ENCODE measurements around the gene PCOLCE2.

PCOLCE2 gene, protein sequence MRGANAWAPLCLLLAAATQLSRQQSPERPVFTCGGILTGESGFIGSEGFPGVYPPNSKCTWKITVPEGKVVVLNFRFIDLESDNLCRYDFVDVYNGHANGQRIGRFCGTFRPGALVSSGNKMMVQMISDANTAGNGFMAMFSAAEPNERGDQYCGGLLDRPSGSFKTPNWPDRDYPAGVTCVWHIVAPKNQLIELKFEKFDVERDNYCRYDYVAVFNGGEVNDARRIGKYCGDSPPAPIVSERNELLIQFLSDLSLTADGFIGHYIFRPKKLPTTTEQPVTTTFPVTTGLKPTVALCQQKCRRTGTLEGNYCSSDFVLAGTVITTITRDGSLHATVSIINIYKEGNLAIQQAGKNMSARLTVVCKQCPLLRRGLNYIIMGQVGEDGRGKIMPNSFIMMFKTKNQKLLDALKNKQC

DNA sequence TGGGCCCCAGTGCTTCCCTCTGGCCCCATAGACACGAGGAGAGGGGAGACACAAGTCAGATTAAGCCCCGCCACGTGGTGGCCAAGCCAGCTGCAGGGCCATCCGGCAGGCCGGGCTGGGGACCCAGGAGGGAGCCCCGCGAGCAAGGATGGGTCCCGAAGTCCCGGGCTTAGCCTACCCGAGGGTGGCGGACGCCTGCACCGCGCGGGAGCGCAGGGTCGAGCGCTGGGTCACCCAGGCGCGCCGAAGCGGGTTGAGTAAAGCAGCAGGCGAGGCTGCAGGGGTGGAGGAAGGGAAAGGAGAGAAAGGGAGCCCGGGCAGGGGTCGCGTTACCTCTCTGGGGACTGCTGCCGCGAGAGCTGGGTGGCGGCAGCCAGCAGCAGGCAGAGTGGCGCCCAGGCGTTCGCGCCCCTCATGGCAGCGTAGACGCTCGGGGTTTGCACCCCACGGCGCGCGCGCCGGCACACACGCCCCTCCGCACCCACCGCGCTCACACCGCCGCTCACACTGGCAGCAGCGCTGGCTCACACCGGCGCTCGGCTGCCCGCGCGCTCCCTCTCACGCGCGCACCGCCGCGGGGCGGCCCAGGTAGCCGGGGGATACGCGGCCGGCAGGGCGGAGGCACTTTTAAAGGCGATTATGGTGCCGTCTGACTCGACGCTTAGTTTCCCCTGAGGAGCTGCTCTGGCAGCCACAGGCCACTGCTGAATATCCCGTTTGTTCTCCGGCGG, at the start of gene PCOLCE2:
PCOLCE2 (minus strand) TSS at position 603 of the 731 bp plus-strand sequence; CDS start at position 416, 187 bp downstream.
- DNase-seq (ENCODE audit: low read depth in 2 of 2) = no peak

DNA sequence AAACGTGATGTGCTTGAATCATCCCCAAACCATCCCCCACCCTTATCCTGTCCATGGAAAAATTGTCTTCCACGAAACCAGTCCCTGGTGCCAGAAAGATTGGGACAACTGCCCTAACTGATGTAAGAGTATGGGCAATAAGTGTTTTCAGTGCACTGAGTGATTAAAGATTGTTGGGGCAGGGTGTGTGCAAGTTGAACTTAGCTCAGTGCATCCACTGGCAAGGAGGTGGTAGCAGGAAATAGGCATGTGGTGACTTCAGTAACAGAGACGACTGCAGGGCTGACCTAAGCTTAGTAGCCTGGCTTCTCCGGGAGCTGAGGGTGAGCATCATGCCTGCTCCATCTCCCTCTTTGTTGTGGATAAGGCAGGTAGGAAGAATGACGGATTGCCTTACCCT, 47.1 kb upstream of the PCOLCE2 start:
- DNase-seq (ENCODE audit: low read depth in 2 of 2) = no peak

DNA sequence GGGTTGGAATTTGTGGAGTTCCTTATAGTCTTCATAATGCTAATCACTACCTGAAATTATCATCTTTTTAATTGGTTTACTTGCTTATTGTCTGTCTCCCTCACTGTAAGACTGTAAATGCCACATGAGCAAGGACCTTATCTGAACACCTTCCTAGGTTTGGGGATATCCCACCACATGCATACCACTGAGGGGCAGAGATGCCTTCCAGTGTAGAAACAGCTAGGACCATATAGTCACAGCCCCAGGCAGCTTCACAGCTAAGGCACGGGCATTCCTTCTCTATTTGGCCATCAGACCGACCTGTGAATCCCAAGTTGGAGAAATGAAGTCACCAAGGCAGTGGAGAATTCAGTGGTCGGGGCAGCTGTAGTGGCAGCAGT, 46.0 kb upstream of the PCOLCE2 start:
- DNase-seq (ENCODE audit: low read depth in 2 of 2) = no peak

DNA sequence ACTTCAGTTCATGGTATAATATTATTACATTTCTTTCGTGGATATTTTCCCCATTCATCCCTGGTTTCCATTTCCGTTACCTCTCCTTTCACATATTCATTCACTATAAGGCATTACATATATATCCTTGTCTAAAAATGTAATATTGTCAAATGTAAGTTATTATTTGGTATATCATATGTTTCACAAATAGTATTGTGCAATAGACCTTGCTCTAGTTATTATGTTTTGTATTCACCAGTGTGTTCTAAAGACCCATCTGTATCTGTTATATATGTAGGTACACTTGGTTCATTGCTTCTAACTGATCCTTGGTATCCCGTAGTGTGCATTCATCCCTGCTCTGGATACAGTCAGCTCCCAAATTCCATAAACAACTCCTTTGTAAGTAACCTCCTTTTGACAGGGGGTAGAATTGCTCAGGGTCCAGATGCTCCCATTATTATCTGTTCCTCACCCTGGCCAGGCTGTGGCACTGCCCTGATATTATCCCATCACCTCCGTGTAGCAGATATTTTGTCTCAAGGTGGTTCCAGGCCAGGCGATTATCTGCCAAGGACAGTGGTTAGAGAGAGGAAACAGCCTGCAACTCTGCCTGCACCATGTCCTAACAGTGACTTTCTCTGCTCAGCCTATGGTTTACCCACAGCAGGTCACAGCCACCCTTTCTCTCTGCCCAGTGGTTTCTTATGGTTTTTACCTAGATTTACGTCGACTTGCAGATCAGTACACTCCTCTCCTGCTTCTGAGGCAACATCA, 45.4 kb upstream of the PCOLCE2 start:
- no peak for DNase-seq (ENCODE audit: low read depth in 2 of 2)

DNA sequence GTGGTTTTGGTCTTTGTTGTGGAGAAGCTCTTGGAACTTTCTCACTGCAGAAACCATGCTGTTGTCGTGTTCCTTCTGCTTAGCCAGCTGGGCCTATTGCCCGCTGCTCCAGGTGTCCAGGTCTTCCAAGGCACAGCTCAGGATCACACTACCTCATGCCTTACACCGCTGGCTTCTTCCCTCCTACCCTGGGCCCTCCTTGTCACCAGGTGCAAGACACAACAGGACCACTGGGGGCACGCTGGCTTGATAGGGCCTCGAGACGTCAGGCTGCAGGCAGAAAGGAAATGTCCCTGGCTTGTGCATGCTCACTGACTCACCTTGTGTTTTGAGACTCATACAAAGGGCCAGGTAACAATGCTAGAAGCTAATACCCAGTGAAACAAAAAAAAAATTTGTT, 42.3 kb upstream of the PCOLCE2 start:
- DNase-seq (ENCODE audit: low read depth in 2 of 2) = peak in 1 of 2 donors; percentile 8

DNA sequence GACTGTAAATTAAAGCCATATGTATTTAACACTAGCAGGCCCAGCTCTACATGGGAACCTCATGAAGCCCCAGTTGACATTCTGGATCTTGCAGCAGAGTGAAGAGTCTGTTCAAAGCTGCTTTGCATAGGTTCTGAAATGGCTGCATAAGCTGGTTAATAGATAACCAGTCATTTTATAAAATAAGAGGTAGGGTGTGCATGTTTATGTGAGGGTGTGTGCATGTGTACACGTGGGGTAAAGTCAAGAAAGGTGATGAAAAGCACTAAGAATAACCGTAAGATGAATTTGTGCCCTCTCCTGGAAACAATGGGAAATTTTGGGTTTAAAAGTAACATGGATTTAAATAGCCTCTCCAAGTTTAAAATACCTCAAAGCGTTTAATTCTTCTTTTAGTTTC, 41.6 kb upstream of the PCOLCE2 start:
- DNase-seq (ENCODE audit: low read depth in 2 of 2) = no peak

DNA sequence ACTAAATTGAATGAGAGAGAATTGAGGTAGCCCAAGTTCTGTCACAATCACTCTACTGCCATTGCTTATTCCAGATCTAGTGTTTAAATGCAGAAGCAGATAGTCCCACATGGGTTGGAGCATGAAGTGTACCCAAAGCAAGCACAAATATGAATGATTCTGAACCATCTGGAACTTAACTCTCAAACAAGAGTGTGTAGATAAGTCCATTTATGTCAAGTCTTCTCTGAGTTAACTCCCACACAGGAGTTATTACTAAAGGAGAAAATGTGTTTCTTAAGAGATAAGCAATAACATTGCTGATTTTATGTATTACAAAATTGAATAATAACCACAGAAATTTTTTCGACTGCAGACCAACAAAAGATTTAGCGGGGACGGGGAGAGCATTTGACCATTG, 41.0 kb upstream of the PCOLCE2 start:
- no peak for DNase-seq (ENCODE audit: low read depth in 2 of 2)

DNA sequence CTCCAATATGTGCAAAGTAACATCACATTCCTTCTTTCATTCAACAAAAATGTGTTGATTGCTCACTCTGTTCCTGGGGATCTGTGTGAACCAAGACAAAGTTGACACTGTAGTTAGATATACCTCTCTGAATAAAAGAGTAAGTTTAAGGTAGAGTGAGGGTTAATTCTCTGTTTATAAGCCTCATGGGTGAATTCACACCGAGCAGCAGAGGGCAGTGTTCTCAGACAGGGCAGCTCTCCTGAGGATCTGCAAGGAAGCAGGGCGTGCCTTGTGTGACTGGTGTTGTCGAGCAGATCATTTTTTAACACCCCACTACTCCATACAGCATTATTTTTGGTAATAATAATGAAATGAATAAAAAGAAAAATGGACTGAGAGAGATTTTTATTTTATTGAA, 40.2 kb upstream of the PCOLCE2 start:
- DNase-seq (ENCODE audit: low read depth in 2 of 2) = peak; percentile 18 to 39

DNA sequence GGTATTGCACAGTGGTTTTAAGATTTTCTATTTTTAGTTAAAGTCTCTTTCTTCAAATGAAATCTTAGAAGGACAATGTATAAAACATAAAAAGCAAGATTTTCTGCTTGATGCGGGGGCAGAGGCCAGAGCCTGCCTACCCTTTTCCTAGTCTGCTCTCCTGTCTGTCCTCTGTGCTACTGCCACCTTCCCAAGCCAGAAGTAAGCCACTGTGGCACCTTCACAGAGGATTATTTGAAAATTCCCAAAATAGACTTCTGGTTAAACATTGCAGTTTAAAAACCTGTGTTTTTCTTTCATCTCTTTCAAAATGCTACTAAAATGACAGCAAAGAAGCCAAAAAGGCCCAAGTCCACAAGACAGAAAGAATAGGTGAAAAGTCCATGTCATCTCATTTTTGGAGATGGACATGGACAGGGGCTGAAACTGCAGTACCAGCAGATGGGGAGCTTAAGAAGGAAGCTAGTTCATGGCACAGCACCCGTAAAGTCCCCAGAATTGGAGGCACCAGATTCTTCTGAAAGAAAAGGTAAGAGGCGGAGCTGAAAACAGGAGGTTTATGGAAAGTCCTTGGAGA, 37.6 kb upstream of the PCOLCE2 start:
- no peak for DNase-seq (ENCODE audit: low read depth in 2 of 2)

DNA sequence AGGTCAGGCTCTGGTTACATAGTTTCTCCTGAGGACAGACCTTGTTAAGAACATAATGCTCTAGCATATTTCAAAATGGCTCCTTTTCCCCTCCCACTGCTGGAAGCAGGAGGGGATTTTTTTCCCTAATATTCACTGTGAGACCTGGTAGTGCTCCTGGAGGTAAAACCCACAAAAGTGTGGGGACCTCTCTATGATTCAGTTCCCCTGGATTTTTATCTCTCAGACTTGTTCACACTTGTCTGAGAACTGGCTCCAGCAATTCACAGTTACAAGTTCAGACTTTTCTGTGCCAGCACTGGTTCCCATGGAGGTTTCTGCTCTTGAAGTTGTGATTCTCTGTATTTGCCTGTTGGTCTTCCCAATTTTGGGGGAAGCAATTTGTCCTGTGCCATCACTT, 36.3 kb upstream of the PCOLCE2 start:
- DNase-seq (ENCODE audit: low read depth in 2 of 2) = no peak

DNA sequence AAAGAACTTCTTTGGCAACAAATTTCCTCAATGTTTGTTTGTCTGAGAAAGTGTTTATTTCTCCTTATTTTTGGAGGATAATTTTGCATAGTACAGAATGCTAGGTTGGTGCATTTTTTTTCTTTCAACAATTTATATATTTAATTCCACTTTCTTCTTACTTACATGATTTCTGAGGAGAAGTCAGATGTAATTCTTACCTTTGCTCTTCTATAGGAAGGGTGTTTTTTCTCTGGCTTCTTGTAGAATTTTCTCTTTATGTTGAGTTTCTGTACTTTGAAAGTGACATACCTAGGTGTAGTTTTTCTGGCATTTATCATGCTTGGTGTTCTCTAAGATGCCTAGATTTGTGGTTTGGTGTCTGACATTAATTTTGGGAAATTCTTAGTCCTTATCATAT, 34.8 kb upstream of the PCOLCE2 start:
- DNase-seq (ENCODE audit: low read depth in 2 of 2) = no peak

DNA sequence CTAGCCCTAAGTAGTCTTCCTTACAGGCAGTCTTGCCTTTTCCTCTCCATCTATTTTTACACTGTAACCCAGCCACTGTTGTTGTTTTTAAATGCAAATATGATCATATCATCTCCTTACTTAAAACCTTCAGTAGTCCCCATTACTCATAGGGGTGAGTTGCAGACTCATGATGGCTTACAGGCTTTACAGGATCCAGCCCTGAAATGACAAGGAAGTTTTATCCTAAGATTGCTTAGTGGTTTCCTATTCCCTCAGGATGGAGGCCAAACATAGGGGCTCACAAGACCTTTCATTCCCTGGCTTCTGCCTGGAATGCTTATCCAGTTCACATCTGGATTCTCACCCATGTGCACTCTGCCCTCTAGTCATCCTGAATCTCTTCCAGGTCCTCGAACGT, 27.7 kb upstream of the PCOLCE2 start:
- no peak for DNase-seq (ENCODE audit: low read depth in 2 of 2)

DNA sequence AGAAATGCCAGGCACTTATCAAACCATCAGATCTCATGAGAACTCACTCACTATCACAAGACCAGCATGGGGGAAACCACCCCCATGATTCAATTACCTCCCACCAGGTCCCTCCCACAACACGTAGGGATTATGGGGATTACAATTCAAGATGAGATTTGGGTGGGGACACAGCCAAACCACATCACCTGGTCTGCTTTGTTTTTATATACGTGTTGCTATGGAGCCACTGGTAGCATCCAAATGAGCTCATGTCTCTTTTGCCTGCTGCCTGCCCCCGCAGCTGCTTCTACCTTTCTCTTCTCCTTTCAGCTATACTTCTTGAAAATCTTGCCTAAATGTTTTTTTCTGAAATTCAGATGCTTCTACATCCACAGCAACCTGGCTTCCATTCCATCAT, 26.8 kb upstream of the PCOLCE2 start:
- no peak for DNase-seq (ENCODE audit: low read depth in 2 of 2)

DNA sequence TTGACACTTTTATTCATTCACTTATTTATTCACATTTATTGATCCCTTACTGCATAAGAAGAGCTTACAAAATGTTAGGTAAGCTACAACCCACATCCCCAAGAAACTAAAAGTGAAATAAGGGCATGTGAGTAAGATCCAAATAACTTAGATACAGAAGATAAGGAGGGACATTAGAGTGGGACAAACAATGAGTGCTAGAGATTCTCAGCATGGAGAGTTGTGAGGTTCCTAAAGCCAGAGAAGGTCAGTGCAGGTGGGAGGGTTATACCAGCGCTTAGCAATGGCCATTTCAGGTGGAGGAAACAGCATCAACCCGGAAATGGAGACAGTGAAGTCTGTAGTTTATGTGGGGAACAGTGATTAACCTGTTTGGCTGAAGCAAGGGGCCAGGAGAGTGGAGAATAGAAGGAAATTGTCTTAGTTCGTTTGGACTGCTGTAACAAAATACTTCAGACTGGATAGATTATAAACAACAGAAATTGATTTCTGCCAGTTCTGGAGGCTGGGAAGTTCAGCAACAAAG, 25.5 kb upstream of the PCOLCE2 start:
- DNase-seq (ENCODE audit: low read depth in 2 of 2) = no peak

DNA sequence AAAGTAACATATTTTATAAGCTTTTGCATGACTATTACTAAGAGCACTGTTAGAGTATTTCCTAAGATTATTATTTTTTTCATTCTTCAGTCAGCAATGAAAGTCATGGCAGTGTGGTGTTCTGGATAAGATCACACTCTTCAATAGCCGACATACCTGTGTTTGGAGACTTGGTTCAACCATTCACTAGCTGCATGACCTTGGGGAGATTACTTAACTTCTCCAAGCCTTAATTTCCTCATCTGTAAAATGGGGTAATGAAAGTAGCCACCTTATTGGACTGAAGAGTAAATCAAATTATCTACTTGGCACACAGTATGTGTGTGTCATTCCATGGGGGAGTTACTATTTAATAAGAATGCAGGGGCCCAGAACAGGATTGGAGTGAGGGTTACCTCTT, 24.5 kb upstream of the PCOLCE2 start:
- DNase-seq (ENCODE audit: low read depth in 2 of 2) = no peak

DNA sequence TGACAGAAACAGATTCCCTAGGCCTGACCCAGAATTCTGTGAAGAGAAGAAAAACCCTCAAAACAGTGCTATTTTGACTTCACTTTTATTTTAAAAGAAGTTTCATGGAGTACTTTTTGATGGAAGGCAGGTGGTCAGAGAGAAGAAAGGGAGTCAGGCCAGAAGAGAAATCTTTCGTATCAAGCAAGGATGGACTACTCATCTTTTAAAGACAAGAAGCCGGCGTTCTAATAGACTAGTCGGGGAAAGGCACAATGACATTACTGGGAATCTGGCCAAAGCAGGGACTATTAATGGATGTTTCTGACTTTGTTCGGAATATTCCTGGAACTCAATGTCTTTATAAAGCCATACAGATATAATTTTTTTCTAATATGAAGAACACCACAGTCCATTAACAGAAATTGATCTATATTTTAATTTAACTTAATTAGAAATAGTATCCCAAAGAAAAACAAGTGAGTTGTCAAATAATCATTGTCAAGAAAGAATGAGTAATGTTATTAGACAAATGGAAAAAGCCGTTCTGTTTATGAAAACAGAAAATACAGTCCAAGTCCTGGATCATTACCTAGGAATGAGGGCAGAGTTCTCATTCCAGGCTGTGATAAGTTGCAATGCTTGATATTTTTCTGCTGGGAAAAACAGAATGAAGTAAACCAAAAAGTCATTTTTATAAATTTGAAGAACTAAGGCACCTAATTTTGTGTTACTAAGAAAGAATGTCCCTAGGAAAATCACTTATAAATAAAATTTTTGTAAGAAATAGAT, 23.7 kb upstream of the PCOLCE2 start:
- DNase-seq (ENCODE audit: low read depth in 2 of 2) = no peak

DNA sequence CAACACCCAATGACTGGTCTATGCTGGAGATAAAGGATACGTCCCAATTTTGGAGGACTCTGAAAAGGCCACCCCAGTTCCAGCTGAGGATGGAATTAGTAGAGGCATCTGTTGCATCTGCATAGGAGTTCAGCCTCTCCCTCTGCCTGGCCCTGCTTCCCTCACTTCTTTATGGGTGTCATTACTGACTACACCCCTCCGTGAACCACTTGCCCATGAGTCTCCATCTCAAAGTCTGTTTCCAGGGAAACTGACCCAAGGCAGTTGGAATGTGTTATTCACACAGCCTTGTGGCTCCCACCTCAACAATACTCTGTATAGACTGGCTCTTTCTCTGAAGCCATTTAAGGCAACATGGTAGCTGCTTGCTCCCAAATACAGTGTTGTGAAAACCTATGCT, 21.4 kb upstream of the PCOLCE2 start:
- DNase-seq (ENCODE audit: low read depth in 2 of 2) = no peak

DNA sequence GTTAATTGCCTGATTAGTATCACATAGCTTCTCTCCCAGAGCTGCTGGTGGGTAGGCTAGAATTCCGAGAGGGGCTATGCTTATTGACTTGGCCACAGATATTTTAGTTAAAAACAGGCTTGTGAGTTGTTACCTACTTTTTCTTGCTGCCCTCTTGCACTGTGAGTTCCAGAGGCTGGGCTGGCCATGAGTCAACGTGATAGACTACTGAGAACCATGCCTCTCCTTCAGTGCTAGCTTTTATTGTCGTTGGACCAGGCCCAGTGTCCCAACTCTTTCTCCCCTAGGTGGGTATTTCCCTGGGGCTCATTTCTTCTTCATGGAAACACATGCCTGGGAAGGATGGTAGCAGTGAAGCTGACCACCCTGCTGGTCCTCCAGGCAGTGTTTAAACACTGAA, 20.4 kb upstream of the PCOLCE2 start:
- DNase-seq (ENCODE audit: low read depth in 2 of 2) = no peak

DNA sequence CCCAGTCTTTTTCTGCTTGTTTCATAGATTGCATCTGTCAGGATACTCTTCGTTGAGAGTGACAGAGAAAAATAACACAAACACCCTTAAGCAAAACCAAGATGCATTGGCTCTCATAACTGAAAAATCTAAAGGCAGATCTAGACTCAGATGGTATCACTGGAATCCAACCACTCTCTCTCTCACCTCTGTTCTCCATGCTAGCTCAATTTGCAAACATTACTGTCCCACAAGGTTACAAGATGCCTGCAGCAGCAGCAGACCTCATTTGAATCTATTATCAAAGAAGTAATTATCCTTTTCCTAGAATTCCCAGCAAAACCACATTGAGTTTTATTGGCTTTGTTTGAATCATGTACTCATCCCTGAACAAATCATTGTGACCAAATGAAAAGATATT, 19.1 kb upstream of the PCOLCE2 start:
- no peak for DNase-seq (ENCODE audit: low read depth in 2 of 2)

DNA sequence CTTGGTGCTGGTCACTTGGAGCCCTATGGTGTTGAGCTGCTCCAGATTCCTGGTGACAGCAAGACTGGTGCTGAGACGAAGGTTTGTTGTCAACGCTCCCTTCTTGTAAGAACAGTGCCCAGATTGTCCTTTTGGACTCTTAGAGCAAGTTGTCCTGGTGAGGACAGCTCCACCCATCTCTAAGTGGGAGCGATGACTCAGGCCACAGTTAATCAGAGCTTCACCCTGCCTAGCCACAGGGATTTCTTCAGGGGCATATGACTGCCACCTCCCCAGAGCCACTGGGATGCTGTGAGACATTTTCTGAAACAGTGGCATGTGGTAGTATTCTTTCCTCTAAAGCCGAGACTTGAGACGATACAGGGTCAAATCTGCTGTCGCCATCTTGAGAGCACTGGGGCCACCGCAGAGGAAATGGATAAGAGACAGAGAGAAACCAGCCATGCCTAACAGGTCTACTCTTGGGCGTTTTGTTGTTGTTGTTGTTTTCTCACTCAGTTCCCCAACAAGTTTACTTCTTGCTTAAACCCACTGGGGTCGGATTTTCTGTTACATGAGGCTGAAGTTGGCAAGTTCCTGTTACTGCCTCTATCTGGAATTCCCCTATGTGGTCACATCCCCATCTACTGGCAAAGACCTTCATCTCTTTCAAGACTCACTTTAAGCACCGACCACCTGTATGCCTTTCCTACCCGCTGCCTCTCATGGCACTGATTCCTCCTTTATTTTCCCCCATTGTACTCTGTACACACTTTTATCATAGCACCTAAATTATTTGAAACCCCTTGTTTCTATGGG, 16.0 kb upstream of the PCOLCE2 start:
- DNase-seq (ENCODE audit: low read depth in 2 of 2) = no peak
